Measurements from ENCODE around the gene CRTAC1.
A peak's percentile ranks its signal among the peaks of the same experiment; 100 is the strongest.
"Not testable (repeated sequence)": the region's sequence is repeated elsewhere in the genome, so short reads cannot be mapped to it uniquely, and the experiment has no call there.

The CRTAC1 gene

DNA sequence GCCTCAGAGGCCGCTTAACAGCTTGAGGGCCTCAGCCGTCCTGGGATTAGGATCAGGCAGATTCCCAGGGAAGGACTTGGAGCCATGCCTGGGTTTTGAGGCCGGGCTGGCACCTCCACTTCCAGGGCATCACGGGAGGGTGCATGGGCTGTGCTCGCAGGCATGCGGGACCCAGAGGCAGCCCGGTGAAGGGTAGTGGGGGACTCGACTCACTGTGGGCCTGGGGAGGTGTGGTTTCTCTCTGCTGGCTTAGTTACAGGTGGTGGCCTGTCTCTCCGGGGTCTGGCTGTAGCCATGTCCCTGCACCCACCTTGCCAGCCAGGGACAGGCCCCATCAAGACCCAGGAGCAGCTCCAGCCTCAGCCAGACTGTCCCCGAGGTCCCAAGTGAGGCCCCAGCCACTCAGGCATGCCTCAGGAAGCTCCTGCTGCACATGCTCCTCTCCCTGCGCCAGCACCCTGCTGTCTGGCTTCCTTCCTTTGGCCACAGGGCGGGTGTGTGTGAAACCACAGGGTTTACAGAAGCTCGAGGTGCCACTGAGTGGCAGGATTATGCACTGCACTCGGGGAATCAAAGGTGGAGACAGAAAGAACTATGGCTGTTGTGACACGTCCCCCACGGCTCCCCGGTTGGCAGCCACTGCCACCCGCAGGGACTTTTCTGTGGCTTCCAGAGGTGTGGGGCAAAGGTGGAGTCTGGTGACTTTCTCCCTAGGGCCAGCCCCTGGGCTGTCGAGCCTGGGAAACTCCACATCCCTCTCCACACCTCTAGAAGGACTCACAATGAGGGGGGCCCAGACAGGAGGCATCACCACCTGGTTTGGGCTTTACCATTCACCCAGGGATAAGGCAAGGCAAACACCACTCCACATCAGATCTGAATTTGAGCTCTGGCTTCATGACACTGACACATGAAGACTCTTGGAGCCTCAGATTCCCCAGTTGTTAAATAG lies 161.1 kb downstream of the CRTAC1 start:
- DNase-seq (ENCODE audit: low read depth), result peak; percentile 67

- DNase-seq (ENCODE audit: low read depth), result no peak
These were observed 162.2 kb downstream of the CRTAC1 start for GRCh38 chr10:97868134-97868685.

GRCh38 chr10:97867220-97867800 lies 163.1 kb downstream of the CRTAC1 start:
- DNase-seq (ENCODE audit: low read depth), result no peak

DNA sequence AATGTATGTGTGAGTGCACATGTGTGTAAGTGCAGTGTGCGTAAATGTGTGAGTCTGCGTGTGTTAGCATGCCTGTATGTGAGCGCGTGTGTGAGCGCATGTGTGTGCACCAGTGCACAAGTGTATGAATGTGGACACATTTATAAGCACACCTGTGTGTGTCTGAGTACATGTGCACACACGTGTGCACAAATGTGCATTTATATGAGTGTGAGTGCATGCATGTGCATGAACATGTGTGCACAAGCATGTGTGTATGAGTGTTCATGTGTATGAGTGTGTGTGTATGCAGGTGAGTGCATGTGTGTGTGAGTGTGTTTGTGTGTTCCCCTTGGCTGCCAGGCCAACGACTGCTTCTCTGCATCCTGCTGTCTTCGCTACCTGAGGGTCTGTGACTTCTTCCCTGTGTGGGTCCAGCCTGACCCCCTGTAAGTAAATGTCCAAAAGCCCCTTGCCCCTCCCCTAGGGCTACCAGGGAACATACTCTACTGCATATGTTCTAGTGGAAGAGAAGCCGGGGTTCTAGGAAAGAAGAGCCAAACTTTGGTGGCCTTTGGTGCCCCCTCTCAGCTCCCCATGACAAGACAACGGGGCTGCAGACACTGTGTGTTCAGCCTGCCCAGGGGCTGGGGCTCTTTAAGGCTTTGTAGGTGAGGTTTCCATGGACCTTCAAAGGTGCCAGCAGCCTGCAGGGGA lies 163.7 kb downstream of the CRTAC1 start:
- no peak for DNase-seq (ENCODE audit: low read depth)

DNA sequence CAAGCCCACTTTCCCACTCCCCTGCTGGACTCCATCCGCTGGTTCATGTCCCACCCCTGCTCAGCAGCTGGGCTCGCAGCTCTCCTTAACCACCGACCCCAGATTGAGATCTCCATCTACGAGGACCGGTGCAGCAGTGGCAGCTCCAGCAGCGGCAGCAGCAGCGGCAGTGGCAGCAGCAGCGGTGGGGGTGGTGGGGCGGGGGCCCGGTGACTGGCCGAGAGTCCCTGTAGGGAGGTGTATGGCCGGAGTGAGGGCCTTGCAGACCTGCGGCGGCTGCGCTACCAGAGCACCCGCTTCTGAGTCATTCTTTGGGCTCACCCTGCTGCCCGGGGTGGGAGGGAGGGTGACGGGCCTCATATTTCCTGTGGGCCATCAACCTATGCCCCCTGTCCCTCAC lies 164.9 kb downstream of the CRTAC1 start:
- DNase-seq (ENCODE audit: low read depth), result no peak

DNA sequence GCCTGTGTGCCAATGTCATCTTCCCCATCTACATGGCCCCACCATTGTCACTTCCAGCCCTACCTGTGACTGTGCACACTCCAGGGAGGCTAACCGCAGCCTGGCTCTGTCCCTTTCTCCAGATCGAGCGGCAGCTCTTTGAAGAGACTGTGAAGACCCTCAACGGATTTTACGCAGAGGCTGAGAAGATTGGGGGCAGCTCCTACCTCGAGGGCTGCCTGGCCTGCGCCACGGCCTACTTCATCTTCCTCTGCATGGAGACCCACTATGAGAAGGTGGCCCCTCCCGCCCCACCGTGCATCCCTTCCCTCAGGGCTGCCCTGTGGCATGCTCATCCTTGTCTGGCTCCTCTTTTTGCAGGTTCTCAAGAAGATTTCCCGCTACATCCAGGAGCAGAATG lies 166.6 kb downstream of the CRTAC1 start:
- no peak for DNase-seq (ENCODE audit: low read depth)

DNA sequence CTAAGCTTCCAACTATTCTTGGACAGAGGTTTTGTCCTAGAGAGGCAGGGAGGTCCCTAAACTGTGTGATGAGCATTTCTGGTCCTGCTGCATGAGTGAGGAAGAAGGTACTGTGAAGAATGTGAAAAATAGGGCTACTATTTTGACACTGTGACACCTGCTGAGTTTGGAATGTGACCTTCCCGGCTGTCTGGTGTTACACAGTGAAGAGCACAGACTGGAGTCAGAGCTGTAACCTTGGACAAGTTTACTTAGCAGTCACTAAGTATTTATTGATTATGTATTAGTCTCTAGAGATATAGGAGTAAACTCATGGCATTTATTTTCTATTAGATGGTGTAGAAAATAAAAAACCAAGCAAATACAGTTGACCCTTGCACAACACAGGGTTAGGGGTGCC lies 168.5 kb downstream of the CRTAC1 start:
- no peak for DNase-seq (ENCODE audit: low read depth)

GRCh38 chr10:97861097-97861750 lies 169.2 kb downstream of the CRTAC1 start:
- no peak for DNase-seq (ENCODE audit: low read depth)

DNA sequence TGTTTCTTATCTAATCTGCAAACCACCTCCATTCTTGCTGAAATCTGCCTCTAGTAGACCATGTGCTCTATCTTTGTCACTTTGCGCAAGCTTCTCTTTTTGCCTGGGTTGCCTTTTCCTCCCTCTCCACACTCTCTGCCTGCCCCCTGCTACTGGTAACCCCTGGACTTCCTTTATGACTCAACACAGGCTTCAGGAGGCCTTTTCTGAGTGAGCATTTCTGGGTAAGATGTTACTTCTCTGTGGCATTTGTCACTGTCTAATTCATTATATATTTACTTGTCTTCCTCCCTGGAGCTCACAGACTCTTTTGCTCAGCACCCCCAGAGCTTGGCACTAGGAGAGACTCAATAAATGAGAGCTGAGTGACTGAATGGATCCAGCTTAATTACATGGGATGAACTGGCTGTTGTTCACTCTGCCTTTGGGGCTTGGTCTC lies 172.4 kb downstream of the CRTAC1 start:
- no peak for DNase-seq (ENCODE audit: low read depth)

GRCh38 chr10:97854743-97855142 lies 175.7 kb downstream of the CRTAC1 start:
- DNase-seq (ENCODE audit: low read depth), result no peak

GRCh38 chr10:97852840-97853405 lies 177.5 kb downstream of the CRTAC1 start:
- DNase-seq (ENCODE audit: low read depth), result no peak

- no peak for DNase-seq (ENCODE audit: low read depth)
These were observed 178.1 kb downstream of the CRTAC1 start for GRCh38 chr10:97852277-97852676.

DNA sequence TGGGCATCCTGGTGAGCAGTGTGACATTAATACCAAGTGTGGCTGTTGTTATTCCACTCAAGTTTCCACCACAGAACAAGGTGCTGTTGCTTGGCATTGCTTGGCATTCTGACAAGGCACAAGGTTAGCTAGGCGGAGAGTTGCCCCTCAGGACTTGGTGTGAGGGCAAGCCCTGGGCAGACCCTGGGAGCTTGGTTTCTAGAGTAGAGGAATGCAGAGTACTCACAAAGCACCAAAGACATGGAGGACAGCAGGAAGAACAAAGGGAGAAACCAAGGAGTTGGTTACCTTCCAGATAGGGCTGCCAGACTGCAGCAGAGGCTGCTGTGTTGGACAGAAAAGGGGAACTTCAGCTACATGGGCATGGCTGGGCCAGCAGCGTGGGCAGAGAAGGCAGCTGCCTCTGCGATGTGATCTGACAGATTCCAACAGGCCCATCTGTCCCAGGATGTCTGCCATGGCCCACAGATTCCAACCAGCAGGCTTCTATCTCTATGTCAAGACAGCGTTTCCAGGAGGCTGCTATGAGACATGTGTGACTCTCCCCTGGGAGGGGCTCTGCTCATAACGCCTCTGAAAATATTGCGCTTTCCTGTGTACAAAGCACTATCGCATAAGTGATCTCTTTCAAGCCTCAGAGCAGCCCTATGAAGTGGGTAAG lies 178.9 kb downstream of the CRTAC1 start:
- no peak for DNase-seq (ENCODE audit: low read depth)

DNA sequence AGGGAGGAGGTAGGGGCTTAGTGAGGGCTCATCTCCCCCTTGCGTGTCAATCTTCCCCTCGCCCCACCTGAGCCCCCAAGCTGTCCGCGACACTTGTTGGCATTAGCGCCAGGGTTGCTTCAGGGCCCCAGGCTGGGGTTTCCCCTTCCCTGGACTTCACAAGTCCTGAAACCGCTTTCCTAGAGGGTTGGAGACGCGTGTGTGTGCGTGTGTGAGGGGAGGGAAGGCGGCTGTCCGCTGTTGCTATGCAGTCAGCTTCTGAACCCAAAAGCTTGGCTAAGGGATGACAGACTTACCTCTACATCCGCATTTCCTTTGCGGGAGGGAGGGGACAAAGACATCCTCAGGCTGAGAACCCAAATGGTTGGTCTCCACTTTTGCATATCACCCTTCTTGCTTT lies 180.0 kb downstream of the CRTAC1 start:
- no peak for DNase-seq (ENCODE audit: low read depth)

DNA sequence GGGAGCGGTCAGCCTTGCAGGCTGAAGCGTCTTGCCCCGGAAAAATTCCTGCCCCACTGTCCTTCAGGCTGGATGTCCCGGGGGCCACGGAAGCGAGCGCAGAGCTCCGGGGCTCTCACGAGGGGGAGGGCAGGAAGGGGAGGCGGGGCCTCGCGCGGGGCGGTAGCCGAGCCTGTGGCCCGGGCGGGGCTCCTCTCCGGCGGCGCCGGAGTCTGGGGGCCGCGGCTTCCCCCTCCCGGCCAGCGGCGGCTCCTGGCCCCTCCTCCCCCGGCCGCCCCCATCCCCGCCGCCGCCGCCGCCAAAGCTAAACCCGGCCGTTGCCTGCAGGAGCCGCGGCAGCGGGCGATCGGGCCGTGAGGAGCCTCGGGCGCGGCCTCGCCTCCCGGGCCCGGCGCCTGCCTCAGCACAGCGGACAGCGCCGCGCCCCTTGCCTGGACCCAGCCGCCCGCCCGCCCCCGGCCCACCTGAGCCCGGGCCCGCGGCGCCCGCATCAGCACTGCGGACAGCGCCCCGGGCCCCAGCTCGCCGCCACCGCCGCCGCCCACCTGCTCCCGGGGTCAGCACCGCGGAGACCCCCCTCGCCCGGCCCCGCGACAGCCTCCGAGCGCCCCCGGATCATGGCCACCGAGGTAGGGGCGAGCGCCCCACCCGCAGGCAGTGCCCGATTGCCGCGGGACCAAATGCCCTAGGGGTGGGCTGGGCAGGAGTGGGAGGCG lies 180.6 kb downstream of the CRTAC1 start, which contains the start of gene GOLGA7B:
Gene GOLGA7B, plus strand, starts transcription at position 157 of the 716 bp plus-strand sequence. Its CDS starts 461 bp downstream, at position 618.
- DNase-seq (ENCODE audit: low read depth), result peak; percentile 45

GRCh38 chr10:97849103-97849686 lies 181.2 kb downstream of the CRTAC1 start:
- no peak for DNase-seq (ENCODE audit: low read depth)

DNA sequence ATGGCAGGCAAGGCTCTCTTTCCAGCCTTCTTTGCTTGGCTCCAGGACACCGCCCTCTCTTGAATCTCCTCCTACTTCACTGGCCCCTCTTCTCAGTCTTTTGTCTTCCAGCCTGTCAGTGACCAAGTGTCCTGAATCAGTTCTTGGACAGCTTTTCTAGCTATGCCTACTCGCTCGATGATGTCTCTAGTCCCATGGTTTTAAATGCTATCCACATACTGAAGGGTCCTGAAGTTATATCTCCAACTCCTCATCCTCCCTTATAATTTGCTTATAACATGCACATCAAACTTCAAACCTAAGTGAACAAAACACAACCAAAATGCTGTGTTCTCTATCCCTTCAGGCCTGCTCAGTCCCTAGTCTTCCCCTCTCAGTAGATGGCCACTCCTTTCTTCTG lies 185.7 kb downstream of the CRTAC1 start:
- no peak for DNase-seq (ENCODE audit: low read depth)

DNA sequence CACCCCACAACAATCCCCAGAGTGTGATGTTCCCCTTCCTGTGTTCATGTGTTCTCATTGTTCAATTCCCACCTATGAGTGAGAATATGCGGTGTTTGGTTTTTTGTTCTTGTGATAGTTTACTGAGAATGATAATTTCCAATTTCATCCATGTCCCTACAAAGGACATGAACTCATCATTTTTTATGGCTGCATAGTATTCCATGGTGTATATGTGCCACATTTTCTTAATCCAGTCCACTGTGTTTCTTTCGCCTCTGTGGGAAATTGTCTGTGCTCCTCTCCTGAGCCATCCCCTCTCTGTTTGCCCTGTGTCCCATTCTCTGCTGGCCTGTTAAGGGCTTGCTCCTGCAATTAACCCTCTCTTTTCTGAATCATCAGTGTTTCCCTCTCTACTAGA lies 186.4 kb downstream of the CRTAC1 start:
- DNase-seq (ENCODE audit: low read depth), result not testable (repeated sequence)

DNA sequence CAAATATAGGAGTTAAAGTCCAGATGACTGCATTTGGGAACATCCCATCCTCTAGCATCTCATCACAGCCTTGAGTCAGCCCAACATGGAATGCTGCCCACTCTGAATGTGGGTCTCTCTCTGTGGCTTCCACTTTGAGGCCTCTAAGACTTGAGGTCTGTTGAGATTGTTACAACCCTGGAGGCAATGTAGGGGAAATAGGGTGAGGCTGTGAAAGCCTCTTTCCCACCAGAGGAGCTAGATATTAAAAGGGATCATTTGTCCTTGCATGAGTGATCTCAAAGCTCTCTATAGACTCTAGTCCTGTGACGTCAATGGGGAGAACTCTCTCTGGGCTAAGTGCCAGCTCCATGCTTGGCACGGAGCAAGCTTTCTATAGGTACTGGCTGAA lies 187.1 kb downstream of the CRTAC1 start:
- DNase-seq (ENCODE audit: low read depth), result no peak
